Measurements from ENCODE around the gene PSME3.
"Not testable (repeated sequence)": the region's sequence is repeated elsewhere in the genome, so short reads cannot be mapped to it uniquely, and the experiment has no call there.

The PSME3 gene

GRCh38 chr17:42857389-42857788, 24.2 kb downstream of the PSME3 start:
- Histone ChIP-seq H3K36me3 (peaks cover 12 to 22% (median 14%) of the 10 kb centered on the region in 3 donors), H3K27ac (peak overlapping the region; percentile 90 to 96), H3K9me3 (no peaks in the 10 kb centered on the region), H3K27me3 (no peaks in the 10 kb centered on the region), H3K4me1 (peaks cover 0 to 53% (median 13%) of the 10 kb centered on the region in 4 donors), H3K4me3 (peak overlapping the region in 1 of 2 donors; percentile 72)
- intact Hi-C loops (cut with DNase I; ENCODE audit: low total_unique reads) = no loop called here
- no peak for TF ChIP-seq CTCF (IDR thresholded peaks at IDR 0.05)
- peak in 1 of 2 donors; percentile 40 for DNase-seq

DNA sequence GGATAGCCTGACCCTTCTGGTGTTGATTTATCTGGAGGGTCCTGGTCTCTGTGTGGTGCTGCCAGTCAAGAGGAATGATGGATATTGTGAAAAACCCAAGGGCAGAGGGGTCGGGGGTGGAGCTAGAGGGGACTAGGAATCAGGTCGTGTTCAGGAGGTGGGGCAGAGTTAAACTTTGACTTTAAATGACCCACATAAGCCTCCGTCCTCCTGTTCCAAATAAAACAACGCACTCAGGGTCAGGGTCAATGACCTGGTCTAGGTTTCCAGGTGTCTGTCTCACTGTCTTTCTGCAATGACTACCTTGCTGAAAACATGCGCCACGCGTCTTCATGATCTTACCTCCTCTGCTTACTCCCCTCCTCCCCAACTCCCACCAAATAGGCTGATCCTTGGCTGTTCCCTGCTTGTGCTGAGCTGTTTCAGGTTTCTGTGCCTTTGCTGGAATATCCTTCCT, 32.5 kb downstream of the PSME3 start:
- no peaks in the 10 kb centered on the region for H3K9me3 ChIP-seq

DNA sequence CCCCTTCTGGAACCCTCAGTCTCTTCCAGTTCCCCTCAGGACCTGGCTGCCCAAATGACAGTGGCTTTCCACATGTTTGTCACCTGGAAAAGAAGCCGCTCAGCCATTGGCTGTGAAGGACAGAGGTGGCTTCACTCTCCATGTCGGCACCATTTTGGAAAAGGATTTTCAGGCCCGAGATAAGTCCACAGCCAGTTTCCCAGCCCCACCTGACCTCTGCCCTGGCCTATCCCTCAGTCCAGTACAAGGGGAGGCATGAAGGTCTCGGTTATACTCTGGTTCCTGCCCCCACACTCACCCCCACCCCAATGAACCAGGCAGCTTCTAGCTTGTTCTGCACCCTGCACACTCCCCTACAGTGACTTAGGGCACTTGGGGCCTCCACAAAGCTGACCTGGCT, 33.0 kb downstream of the PSME3 start:
- no peak for DNase-seq
- no peak for TF ChIP-seq CTCF (IDR thresholded peaks at IDR 0.05)
- intact Hi-C loops (cut with DNase I; ENCODE audit: low total_unique reads) = no loop called here
- peaks cover 0 to 21% (median 12%) of the 10 kb centered on the region in 4 donors for H3K4me1 ChIP-seq
- no peaks in the 10 kb centered on the region for H3K9me3 ChIP-seq
- H3K4me3 ChIP-seq = no peak overlapping the region
- H3K27me3 ChIP-seq = no peaks in the 10 kb centered on the region
- H3K27ac ChIP-seq = no peak overlapping the region
- peaks cover 25 to 47% (median 36%) of the 10 kb centered on the region in 3 donors for H3K36me3 ChIP-seq

More for the DNA sequence above, 32.5 kb downstream of the PSME3 start:
- H3K4me1 ChIP-seq = peaks cover 0 to 21% (median 12%) of the 10 kb centered on the region in 4 donors
- no peak for DNase-seq
- no peak for TF ChIP-seq CTCF (IDR thresholded peaks at IDR 0.05)
- H3K27me3 ChIP-seq = no peaks in the 10 kb centered on the region
- intact Hi-C loops (cut with DNase I; ENCODE audit: low total_unique reads) = no loop called here
- H3K4me3 ChIP-seq = no peak overlapping the region
- peaks cover 20 to 42% (median 31%) of the 10 kb centered on the region in 3 donors for H3K36me3 ChIP-seq
- H3K27ac ChIP-seq = peak overlapping the region; percentile 66 to 67

DNA sequence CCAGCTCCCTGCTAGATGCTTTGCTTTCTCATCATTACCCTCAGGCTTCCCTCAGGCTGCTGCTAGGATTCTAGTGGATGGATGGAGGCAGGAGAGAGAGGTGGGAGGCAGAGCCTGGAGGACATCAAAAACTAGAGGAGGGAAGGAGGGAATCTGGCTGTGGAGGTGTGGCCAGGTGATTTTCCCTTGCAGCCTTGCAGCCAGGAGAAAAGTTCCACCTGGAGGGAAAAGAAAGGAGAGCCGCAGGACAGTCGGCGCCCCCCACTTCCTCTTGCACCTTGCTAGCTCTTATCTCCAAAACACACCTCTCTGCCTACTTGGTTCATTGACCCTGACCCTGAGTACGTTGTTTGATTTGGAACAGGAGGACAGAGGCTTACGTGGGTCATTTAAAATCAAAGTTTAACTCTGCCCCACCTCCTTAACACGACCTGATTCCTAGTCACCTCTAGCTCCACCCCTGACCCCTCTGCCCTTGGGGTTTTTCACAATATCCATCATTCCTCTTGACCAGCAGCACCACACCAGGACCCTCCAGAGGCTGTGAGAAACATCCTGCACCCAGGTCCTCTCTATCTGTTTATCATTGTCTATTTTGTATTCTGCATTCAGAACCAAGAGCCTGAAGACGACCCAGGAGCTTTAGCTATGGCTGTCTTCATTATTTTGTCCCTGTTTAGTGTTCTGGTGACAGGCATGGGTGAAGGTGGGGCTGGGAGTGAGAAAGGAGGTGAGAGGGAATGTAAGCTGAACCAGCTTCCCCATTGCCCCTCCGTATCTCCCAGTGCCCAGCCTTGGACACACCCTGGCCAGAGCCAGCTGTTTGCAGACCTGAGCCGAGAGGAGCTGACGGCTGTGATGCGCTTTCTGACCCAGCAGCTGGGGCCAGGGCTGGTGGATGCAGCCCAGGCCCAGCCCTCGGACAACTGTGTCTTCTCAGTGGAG, 33.7 kb downstream of the PSME3 start:
- no peak overlapping the region for H3K4me3 ChIP-seq
- peaks cover 26 to 54% (median 41%) of the 10 kb centered on the region in 3 donors for H3K36me3 ChIP-seq
- intact Hi-C loops (cut with DNase I; ENCODE audit: low total_unique reads) = no loop called here
- no peak overlapping the region for H3K27ac ChIP-seq
- no peaks in the 10 kb centered on the region for H3K9me3 ChIP-seq
- no peaks in the 10 kb centered on the region for H3K27me3 ChIP-seq
- DNase-seq = no peak
- no peak for TF ChIP-seq CTCF (IDR thresholded peaks at IDR 0.05)
- H3K4me1 ChIP-seq = peaks cover 0 to 21% (median 12%) of the 10 kb centered on the region in 4 donors

- DNase-seq; intact Hi-C loops (cut with DNase I; ENCODE audit: low total_unique reads): not testable (repeated sequence)
Observed at GRCh38 chr17:42867694-42868261, 34.6 kb downstream of the PSME3 start.

GRCh38 chr17:42868338-42868737, 35.1 kb downstream of the PSME3 start:
- Histone ChIP-seq H3K4me3 (no peak overlapping the region), H3K36me3 (peaks cover 35 to 67% (median 52%) of the 10 kb centered on the region in 3 donors), H3K27me3 (no peaks in the 10 kb centered on the region), H3K27ac (no peak overlapping the region), H3K9me3 (no peaks in the 10 kb centered on the region), H3K4me1 (peaks cover 0 to 20% (median 12%) of the 10 kb centered on the region in 4 donors)
- no peak for DNase-seq
- no peak for TF ChIP-seq CTCF (IDR thresholded peaks at IDR 0.05)
- intact Hi-C loops (cut with DNase I; ENCODE audit: low total_unique reads) = no loop called here

More at GRCh38 chr17:42867694-42868261, 34.6 kb downstream of the PSME3 start:
- not testable (repeated sequence) for H3K4me3 ChIP-seq, H3K27ac ChIP-seq, H3K9me3 ChIP-seq, H3K27me3 ChIP-seq
- Histone ChIP-seq H3K36me3 (peaks cover 34 to 62% (median 49%) of the 10 kb centered on the region in 3 donors), H3K4me1 (peaks cover 0 to 21% (median 12%) of the 10 kb centered on the region in 4 donors)

All from tibial artery (tissue), 4 donors.